ENCODE data around the gene SPRING1. TPM values are rescaled to one million over a fixed set of nuclear protein-coding genes. Genes with fewer than 3 reads are reported as not detected.
A peak's percentile ranks its signal among the peaks of the same experiment; 100 is the strongest.

Gene SPRING1
- total RNA-seq, 1 donor from 2014 or later, result 31.6 TPM

DNA sequence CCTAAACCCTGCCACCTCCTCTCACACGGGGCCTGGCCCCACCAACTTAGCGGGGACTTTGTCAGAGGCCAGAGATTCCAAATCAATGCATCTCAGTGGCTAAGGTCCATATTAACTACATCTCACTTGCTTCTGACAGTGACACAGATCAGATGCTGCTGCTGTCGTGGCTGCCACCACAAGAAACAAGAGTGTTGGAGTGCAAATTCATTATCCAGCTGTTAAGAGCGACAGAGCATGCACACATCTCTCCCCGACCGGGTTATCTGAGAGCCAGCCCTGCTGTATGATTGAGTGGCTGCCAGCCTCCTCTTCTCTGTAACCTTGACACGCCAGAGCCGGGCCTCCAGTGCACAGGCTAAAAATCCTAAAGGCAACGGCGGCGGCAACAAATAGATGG lies 40.2 kb downstream of the SPRING1 start:
- TF ChIP-seq, protein P1, sequence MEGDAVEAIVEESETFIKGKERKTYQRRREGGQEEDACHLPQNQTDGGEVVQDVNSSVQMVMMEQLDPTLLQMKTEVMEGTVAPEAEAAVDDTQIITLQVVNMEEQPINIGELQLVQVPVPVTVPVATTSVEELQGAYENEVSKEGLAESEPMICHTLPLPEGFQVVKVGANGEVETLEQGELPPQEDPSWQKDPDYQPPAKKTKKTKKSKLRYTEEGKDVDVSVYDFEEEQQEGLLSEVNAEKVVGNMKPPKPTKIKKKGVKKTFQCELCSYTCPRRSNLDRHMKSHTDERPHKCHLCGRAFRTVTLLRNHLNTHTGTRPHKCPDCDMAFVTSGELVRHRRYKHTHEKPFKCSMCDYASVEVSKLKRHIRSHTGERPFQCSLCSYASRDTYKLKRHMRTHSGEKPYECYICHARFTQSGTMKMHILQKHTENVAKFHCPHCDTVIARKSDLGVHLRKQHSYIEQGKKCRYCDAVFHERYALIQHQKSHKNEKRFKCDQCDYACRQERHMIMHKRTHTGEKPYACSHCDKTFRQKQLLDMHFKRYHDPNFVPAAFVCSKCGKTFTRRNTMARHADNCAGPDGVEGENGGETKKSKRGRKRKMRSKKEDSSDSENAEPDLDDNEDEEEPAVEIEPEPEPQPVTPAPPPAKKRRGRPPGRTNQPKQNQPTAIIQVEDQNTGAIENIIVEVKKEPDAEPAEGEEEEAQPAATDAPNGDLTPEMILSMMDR (IDR thresholded peaks at IDR 0.05), result no peak
- Mint-ChIP-seq H3K27me3 (peaks cover 33% of the 10 kb centered on the region), H3K36me3 (ENCODE audit: low read depth) (no peaks in the 10 kb centered on the region), H3K27ac (no peak overlapping the region), H3K4me1 (peaks cover 38% of the 10 kb centered on the region), H3K4me3 (no peak overlapping the region), H3K9me3 (no peaks in the 10 kb centered on the region)
- POLR2A ChIA-PET, result no interaction called here
- intact Hi-C loops (cut with micrococcal nuclease), result no loop called here
- DNase-seq (no peak), ATAC-seq (ENCODE audit: low read depth) (no peak)
- CTCF ChIA-PET, result interaction anchor here (1.2 to 2.5 kb wide), 5 partner anchors 8 to 700 kb away, joined by 3 to 9 read pairs (median 6); no protein-coding TSS in a partner anchor

DNA sequence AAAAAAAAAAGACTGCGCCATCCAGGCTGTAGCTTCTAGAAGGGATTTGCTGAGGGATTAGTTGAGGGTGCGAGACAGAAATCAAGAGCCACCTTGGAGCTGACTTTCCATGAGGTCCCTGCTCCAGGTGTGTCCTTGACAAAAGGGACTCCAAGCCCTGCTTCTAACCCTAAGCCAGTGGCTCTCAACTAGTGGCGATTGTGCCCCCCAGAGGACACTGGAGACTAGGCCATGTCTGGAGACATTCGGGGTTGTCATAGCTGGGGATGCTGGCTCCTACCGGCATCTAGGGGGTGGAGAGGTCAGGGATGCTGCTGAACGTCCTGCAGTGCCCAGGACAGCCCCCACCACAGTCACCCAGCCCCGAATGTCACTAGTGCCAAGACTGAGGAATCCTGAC lies 40.6 kb downstream of the SPRING1 start:
- Mint-ChIP-seq H3K4me3 (no peak overlapping the region), H3K36me3 (ENCODE audit: low read depth) (no peaks in the 10 kb centered on the region), H3K27me3 (peaks cover 35% of the 10 kb centered on the region), H3K27ac (no peak overlapping the region), H3K9me3 (no peaks in the 10 kb centered on the region), H3K4me1 (peaks cover 40% of the 10 kb centered on the region)
- DNase-seq, result no peak
- CTCF ChIA-PET, result interaction anchor here (0.7 to 2.5 kb wide), 5 partner anchors 11 to 699 kb away, joined by 3 to 9 read pairs (median 6); no protein-coding TSS in a partner anchor
- POLR2A ChIA-PET, result no interaction called here
- intact Hi-C loops (cut with micrococcal nuclease), result no loop called here
- peak; percentile 35 for ATAC-seq (ENCODE audit: low read depth)
- TF ChIP-seq, protein P1 (IDR thresholded peaks at IDR 0.05), result no peak

DNA sequence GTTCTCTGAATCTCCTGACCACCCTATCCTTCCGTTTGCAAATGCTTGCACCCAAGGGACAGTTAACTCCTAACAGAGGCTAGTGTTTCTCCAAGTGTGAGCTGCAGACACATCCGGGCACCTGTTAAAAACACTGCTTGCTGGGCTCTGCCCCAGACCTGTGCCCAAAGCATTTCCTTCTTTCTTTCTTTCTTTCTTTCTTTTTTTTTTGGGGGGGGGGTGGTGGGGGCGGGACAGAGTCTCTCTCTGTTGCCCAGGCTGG lies 42.5 kb downstream of the SPRING1 start:
- Mint-ChIP-seq H3K4me1 (peaks cover 42% of the 10 kb centered on the region), H3K27ac (no peak overlapping the region), H3K36me3 (ENCODE audit: low read depth) (no peaks in the 10 kb centered on the region), H3K4me3 (peak overlapping the region; percentile 76), H3K9me3 (no peaks in the 10 kb centered on the region), H3K27me3 (peaks cover 41% of the 10 kb centered on the region)
- intact Hi-C loops (cut with micrococcal nuclease), result no loop called here
- TF ChIP-seq, protein P1 (IDR thresholded peaks at IDR 0.05), result no peak
- ATAC-seq (ENCODE audit: low read depth) (no peak), DNase-seq (no peak)
- POLR2A ChIA-PET, result no interaction called here
- CTCF ChIA-PET, result interaction anchor here (0.8 to 1.6 kb wide), 2 partner anchors 136 to 629 kb away, joined by 3 read pairs; partner anchors contain the start of gene MAP1LC3B2

DNA sequence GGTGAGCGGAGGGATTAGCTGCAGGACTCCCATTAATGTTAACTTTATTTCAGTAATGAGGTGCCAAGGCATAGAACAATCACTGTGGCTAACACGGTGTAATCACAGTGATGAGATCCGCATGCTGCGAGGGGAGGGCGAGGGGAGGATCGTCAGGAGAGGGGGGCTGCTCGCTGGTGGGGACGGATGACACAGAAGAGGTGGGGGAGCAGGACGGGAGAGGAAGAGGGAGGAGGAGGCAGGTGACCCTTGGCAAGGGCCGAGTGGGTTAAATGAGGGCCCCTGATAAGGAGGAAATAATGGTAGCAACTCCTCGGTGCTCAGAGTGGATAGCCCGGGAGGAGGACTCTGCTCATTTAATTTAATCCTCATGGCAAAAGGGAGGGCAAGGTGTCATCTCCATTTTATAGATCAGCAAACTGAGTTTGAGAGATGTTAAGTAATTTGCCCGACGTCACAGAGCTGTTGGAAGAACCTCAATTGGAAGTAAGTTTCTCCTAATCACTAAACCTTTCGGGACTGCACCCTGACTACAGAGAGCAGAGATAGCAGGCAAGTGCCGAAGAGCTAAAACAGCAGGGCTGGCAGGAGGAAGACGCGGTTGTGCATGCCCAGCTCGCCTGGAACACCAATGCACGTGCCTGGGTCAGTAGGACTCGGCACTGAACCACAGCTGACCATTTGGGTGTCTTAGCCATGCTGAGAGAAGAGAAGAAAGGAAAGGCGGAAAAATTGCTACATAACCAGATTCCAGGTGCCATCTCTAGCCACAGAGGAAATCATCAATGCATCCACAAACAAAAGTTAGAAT lies 43.0 kb downstream of the SPRING1 start:
- H3K27me3 Mint-ChIP-seq, result peaks cover 41% of the 10 kb centered on the region
- intact Hi-C loops (cut with micrococcal nuclease), result no loop called here
- ATAC-seq (ENCODE audit: low read depth), result no peak
- peaks cover 47% of the 10 kb centered on the region for H3K4me1 Mint-ChIP-seq
- H3K36me3 Mint-ChIP-seq (ENCODE audit: low read depth), result no peaks in the 10 kb centered on the region
- TF ChIP-seq, protein P1 (IDR thresholded peaks at IDR 0.05), result no peak
- no peak for DNase-seq
- CTCF ChIA-PET, result interaction anchor here (0.8 to 1.6 kb wide), 2 partner anchors 135 to 628 kb away, joined by 3 read pairs; partner anchors contain the start of gene MAP1LC3B2
- H3K27ac Mint-ChIP-seq, result no peak overlapping the region
- no peaks in the 10 kb centered on the region for H3K9me3 Mint-ChIP-seq
- POLR2A ChIA-PET, result interaction anchor here (0.6 kb wide), 1 partner anchor 418 kb away, joined by 6 read pairs; no protein-coding TSS in a partner anchor
- peak overlapping the region; percentile 76 for H3K4me3 Mint-ChIP-seq
